Colonic mucosa (tissue), 4 donors: ENCODE measurements around the gene AKT3. TPM values are rescaled to one million over a fixed set of nuclear protein-coding genes. Genes with fewer than 3 reads are reported as not detected.

Source experiments
- DNase-seq: peaks from one replicate; pipeline ENCODE4 v3.0.0-alpha.2; 2020
- H3K27ac ChIP-seq: fragments of 200-600 bp; one replicate; pipeline ENCODE4 v1.8.0; 2021
- H3K27me3 ChIP-seq: fragments of 200-600 bp; one replicate; pipeline ENCODE4 v1.8.0; 2021
- H3K36me3 ChIP-seq: fragments of 200-600 bp; one replicate; pipeline ENCODE4 v1.8.0; 2021
- H3K4me1 ChIP-seq: fragments of 200-600 bp; one replicate; pipeline ENCODE4 v1.8.0; 2021; ENCODE audit warnings: mild to moderate bottlenecking
- H3K4me3 ChIP-seq: fragments of 200-600 bp; one replicate; pipeline ENCODE4 v1.8.0; 2021
- H3K9ac ChIP-seq, 2 donors: one replicate each; pipeline ENCODE4 v1.7.0; 2013; ENCODE audit warnings: control low read depth in 2 of 2, low read depth in 2 of 2, low read length in 2 of 2
- H3K9me3 ChIP-seq: fragments of 200-600 bp; one replicate; pipeline ENCODE4 v1.8.0; 2021
- intact Hi-C: fragments of 100-400 bp; cut with DNase I; formaldehyde crosslinking; loops from one replicate; pipeline ENCODE4 v1.14.1; 2022
- total RNA-seq, 2 donors: library from RNA; stranded (reverse); fragmentation: NEBNext Ultra II Directional in 1 of 2; extraction: Animal tissue kit (Norgen Biotek cat#: 25700) in 1 of 2; gene quantifications; one replicate each; pipeline ENCODE4 v1.2.1, GENCODE V29; 2021
- TF ChIP-seq, protein P1 (sequence below): fragments of 200-600 bp; IDR thresholded peaks from one replicate; pipeline ENCODE4 v1.8.0; 2022; ENCODE audit warnings: antibody characterized with exemption, mild to moderate bottlenecking
- donor health status: healthy.
- donor health status: DM: no; HTN: no; CAD: no.
- donor health status: DM: no; HTN: no; CAD: no.

AKT3 gene
- total RNA-seq, 2 donors from 2014 or later, result 6.0 to 21.3 TPM

DNA sequence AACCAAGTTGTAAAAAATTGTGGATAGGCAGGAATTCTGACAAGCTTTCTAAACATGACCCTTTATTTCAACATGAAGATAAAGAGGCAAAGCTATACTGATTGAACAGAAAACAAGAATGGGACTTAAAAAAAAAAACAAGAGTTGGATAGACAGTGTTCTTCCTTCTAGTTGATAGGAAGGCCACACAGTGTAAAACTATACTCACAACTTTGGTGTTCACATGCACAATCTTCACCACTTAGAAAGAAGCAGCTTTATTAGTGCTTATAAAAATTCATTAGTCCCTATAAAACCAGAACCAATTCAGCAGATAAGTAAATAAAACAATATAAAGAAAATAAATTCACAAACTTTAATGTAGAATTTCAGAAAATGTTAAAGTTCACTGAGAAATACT, 101.8 kb downstream of the AKT3 start:
- no peaks in the 10 kb centered on the region for H3K4me1 ChIP-seq
- no peak overlapping the region for H3K9ac ChIP-seq
- H3K4me3 ChIP-seq, result no peak overlapping the region
- H3K27ac ChIP-seq, result no peak overlapping the region
- no peaks in the 10 kb centered on the region for H3K9me3 ChIP-seq
- TF ChIP-seq, protein P1, sequence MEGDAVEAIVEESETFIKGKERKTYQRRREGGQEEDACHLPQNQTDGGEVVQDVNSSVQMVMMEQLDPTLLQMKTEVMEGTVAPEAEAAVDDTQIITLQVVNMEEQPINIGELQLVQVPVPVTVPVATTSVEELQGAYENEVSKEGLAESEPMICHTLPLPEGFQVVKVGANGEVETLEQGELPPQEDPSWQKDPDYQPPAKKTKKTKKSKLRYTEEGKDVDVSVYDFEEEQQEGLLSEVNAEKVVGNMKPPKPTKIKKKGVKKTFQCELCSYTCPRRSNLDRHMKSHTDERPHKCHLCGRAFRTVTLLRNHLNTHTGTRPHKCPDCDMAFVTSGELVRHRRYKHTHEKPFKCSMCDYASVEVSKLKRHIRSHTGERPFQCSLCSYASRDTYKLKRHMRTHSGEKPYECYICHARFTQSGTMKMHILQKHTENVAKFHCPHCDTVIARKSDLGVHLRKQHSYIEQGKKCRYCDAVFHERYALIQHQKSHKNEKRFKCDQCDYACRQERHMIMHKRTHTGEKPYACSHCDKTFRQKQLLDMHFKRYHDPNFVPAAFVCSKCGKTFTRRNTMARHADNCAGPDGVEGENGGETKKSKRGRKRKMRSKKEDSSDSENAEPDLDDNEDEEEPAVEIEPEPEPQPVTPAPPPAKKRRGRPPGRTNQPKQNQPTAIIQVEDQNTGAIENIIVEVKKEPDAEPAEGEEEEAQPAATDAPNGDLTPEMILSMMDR, result no peak
- no peak for DNase-seq
- H3K36me3 ChIP-seq, result no peaks in the 10 kb centered on the region
- intact Hi-C loops, result loop anchor here (2.0 kb wide), 1 partner anchor 403 kb away; no protein-coding TSS in a partner anchor
- H3K27me3 ChIP-seq, result no peaks in the 10 kb centered on the region

DNA sequence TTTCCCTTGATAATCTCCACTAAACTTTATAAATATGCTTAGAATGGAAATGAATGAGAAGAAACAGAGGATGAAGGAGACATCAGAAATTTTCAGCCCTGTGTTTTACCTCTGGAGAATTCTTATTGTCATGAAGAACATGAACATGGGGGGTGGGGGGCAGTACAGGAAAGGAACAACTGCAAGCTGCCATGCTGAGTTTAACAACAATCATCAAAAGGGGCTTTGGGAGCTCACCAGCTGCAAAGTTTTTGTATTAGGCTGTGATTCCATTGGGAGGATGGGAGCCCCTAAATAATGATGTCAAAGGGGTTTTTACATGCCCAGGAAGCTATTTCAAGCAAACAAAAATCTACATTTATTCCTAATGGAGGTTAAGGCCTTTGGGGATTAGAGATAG, 103.3 kb downstream of the AKT3 start:
- DNase-seq, result no peak
- Histone ChIP-seq H3K4me3 (no peak overlapping the region), H3K9ac (no peak overlapping the region), H3K4me1 (no peaks in the 10 kb centered on the region), H3K27ac (no peak overlapping the region), H3K36me3 (no peaks in the 10 kb centered on the region), H3K27me3 (no peaks in the 10 kb centered on the region), H3K9me3 (no peaks in the 10 kb centered on the region)
- TF ChIP-seq, protein P1, result no peak
- intact Hi-C loops, result no loop called here

DNA sequence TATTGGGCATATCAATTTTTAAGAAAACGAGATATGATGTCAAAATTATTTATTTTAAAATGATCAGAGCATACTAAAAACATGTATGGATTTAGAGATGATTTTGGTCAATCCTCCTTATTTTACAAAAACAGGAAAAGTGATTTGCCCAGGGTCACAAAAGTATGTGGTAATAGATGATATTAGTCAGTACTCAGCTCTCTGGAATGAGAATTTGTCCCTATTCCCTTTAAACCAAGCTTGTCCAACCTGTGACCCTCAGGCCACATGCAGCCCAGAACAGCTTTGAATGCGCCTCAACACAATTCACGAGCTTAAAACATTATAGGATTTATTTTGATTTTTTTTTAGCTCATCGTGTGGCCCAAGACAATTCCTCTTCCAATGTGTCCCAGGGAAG, 104.7 kb downstream of the AKT3 start:
- H3K9ac ChIP-seq, result no peak overlapping the region
- H3K27me3 ChIP-seq, result no peaks in the 10 kb centered on the region
- H3K9me3 ChIP-seq, result no peaks in the 10 kb centered on the region
- no peaks in the 10 kb centered on the region for H3K36me3 ChIP-seq
- H3K27ac ChIP-seq, result no peak overlapping the region
- DNase-seq, result no peak
- no peak overlapping the region for H3K4me3 ChIP-seq
- TF ChIP-seq, protein P1, result no peak
- H3K4me1 ChIP-seq, result no peaks in the 10 kb centered on the region
- intact Hi-C loops, result no loop called here

DNA sequence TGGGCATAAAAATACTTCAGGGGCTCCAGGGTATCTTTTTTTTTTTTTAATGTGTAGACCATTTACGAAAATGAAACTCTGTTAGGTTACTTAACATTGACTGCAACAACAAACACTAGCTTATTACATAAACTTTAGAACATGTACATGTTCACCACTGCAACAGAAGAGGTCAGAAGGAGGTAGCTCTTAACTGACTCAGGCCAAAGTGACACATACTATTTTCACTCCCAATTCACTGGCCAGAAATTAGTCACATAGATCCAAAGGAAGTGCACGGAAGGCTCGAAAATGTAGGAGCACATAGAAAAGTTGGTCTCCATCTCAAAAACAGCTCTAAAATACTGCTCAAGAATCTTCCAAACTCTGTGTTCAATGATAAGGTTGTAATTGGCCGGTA, 107.2 kb downstream of the AKT3 start:
- H3K4me3 ChIP-seq, result no peak overlapping the region
- H3K27ac ChIP-seq, result no peak overlapping the region
- TF ChIP-seq, protein P1, result no peak
- H3K27me3 ChIP-seq, result no peaks in the 10 kb centered on the region
- H3K4me1 ChIP-seq, result no peaks in the 10 kb centered on the region
- H3K9ac ChIP-seq, result no peak overlapping the region
- H3K9me3 ChIP-seq, result no peaks in the 10 kb centered on the region
- no peaks in the 10 kb centered on the region for H3K36me3 ChIP-seq
- no peak for DNase-seq
- intact Hi-C loops, result no loop called here

DNA sequence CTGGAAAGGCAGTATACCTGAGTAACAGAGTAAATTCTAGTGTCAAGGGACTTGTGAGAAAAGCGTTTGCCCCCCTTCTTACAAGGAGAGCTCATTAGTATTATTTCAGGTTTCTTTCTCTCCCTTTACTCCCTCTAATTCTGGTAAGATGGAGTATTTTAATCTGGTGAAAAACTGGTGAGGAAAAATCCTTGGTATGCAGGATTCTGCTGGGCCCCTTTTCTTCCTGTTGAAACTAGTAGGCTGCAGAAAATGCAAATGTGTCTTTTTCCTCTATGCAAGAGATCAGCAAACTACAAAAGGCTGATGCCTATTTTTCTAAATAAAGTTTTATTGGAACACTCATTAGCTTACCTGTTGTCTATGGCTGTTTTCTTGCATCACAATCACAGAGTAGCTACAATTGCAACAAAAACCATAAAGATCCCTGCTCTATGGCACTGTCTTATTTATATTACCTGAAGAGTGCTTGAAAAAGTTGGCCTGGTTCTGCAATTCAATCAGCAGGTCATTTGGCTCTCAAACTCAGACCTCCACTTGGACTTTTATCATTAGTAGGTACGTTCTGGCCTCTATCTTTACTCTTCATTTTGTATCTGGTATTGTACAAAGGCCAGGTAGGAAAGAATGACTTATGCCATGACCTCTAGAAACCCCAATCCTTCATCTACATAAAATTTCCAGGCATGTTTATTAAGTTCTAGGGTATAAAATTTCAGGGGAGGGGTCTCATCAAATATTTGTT, 109.6 kb downstream of the AKT3 start:
- no peaks in the 10 kb centered on the region for H3K4me1 ChIP-seq
- no peaks in the 10 kb centered on the region for H3K27me3 ChIP-seq
- H3K27ac ChIP-seq, result no peak overlapping the region
- intact Hi-C loops, result no loop called here
- no peak overlapping the region for H3K9ac ChIP-seq
- DNase-seq, result no peak
- TF ChIP-seq, protein P1, result no peak
- no peak overlapping the region for H3K4me3 ChIP-seq
- no peaks in the 10 kb centered on the region for H3K36me3 ChIP-seq
- no peaks in the 10 kb centered on the region for H3K9me3 ChIP-seq
